Activated CD8-positive, alpha-beta T cell treated with anti-CD3 and anti-CD28 coated beads for 36 hours (primary cell): ENCODE measurements around the gene RALGPS2. TPM values are rescaled to one million over a fixed set of nuclear protein-coding genes. Genes with fewer than 3 reads are reported as not detected.

Source experiments
- ATAC-seq: fragments of 200-7000 bp; cut with Tn5 transposase; one replicate; pipeline ENCODE4 v1.10.0; 2021; ENCODE audit warnings: mild to moderate bottlenecking, moderate library complexity
- CTCF ChIA-PET: fragments of 350-600 bp; sonication (Branson Sonifier 250); formaldehyde crosslinking; loops from one replicate; lab custom pipeline; 2021; ENCODE audit warnings: antibody characterized with exemption; lab: Charles Lee
- POLR2A ChIA-PET: fragments of 350-600 bp; sonication (Branson Sonifier 250); formaldehyde crosslinking; loops from one replicate; lab custom pipeline; 2021; ENCODE audit warnings: antibody characterized with exemption; lab: Charles Lee
- DNase-seq: peaks from one replicate; pipeline ENCODE4 v3.0.0-alpha.2; 2020
- H3K27ac Mint-ChIP-seq: one replicate; pipeline ENCODE4 v1.8.0; 2021; ENCODE audit warnings: mild to moderate bottlenecking, mixed read lengths
- H3K27me3 Mint-ChIP-seq: one replicate; pipeline ENCODE4 v1.8.0; 2021; ENCODE audit warnings: mixed read lengths
- H3K36me3 Mint-ChIP-seq: one replicate; pipeline ENCODE4 v1.8.0; 2021; ENCODE audit warnings: low read depth, mixed read lengths
- H3K4me1 Mint-ChIP-seq: one replicate; pipeline ENCODE4 v1.8.0; 2021; ENCODE audit warnings: low read depth, mixed read lengths
- H3K4me3 Mint-ChIP-seq: one replicate; pipeline ENCODE4 v1.8.0; 2021; ENCODE audit warnings: mild to moderate bottlenecking, moderate library complexity, mixed read lengths
- H3K9me3 Mint-ChIP-seq: one replicate; pipeline ENCODE4 v1.8.0; 2021; ENCODE audit warnings: mixed read lengths
- CTCF ChIP-seq: fragments of 200-600 bp; IDR thresholded peaks from one replicate; pipeline ENCODE4 v1.8.0; 2022; ENCODE audit warnings: antibody characterized with exemption, mild to moderate bottlenecking
- intact Hi-C: fragments of 100-400 bp; cut with micrococcal nuclease; formaldehyde crosslinking; loops from one replicate; pipeline ENCODE4 v1.10.0; 2022
- total RNA-seq, 2 experiments: library from RNA; stranded (reverse); gene quantifications; one replicate each; pipeline ENCODE4 v1.2.3, GENCODE V29; 2021

RALGPS2 gene
- total RNA-seq, 2 experiments from 2014 or later, result 2.8 to 4.8 TPM

- H3K27ac Mint-ChIP-seq, result no peak overlapping the region
- no peak for TF ChIP-seq CTCF
- ATAC-seq (no peak), DNase-seq (no peak)
- no peak overlapping the region for H3K4me3 Mint-ChIP-seq
- H3K36me3 Mint-ChIP-seq, result peaks cover 6% of the 10 kb centered on the region
- intact Hi-C loops, result no loop called here
- no peaks in the 10 kb centered on the region for H3K27me3 Mint-ChIP-seq
- peaks cover 3% of the 10 kb centered on the region for H3K9me3 Mint-ChIP-seq
- POLR2A ChIA-PET, result no interaction called here
- CTCF ChIA-PET, result interaction anchor here (1.2 kb wide), 1 partner anchor 15 kb away, joined by 3 read pairs; no protein-coding TSS in a partner anchor
- H3K4me1 Mint-ChIP-seq, result no peaks in the 10 kb centered on the region
Observed at GRCh38 chr1:178802873-178803272, 77.8 kb downstream of the RALGPS2 start.

- Mint-ChIP-seq H3K36me3 (no peaks in the 10 kb centered on the region), H3K27ac (no peak overlapping the region), H3K27me3 (no peaks in the 10 kb centered on the region), H3K9me3 (peaks cover 1% of the 10 kb centered on the region), H3K4me1 (no peaks in the 10 kb centered on the region), H3K4me3 (no peak overlapping the region)
- ChIA-PET POLR2A (no interaction called here), CTCF (interaction anchor here (1.5 to 2.2 kb wide), 2 partner anchors 11 to 196 kb away, joined by 3 to 9 read pairs; no protein-coding TSS in a partner anchor)
- no peak for TF ChIP-seq CTCF
- intact Hi-C loops, result no loop called here
- DNase-seq (no peak), ATAC-seq (no peak)
Observed at GRCh38 chr1:178806665-178807300, 81.7 kb downstream of the RALGPS2 start.

GRCh38 chr1:178808529-178808928 is 83.5 kb downstream of the RALGPS2 start:
- TF ChIP-seq CTCF, result no peak
- intact Hi-C loops, result no loop called here
- CTCF ChIA-PET, result interaction anchor here (1.5 kb wide), 1 partner anchor 9 kb away, joined by 3 read pairs; no protein-coding TSS in a partner anchor
- no peaks in the 10 kb centered on the region for H3K36me3 Mint-ChIP-seq
- H3K4me1 Mint-ChIP-seq, result no peaks in the 10 kb centered on the region
- no peak overlapping the region for H3K4me3 Mint-ChIP-seq
- no peak for ATAC-seq
- no peak for DNase-seq
- H3K27ac Mint-ChIP-seq, result no peak overlapping the region
- H3K9me3 Mint-ChIP-seq, result peaks cover 1% of the 10 kb centered on the region
- POLR2A ChIA-PET, result interaction anchor here (0.6 kb wide), 1 partner anchor 255 kb away, joined by 3 read pairs; no protein-coding TSS in a partner anchor
- H3K27me3 Mint-ChIP-seq, result no peaks in the 10 kb centered on the region

- no peak for ATAC-seq
- intact Hi-C loops, result no loop called here
- H3K4me3 Mint-ChIP-seq, result no peak overlapping the region
Observed at GRCh38 chr1:178810585-178810984, 85.5 kb downstream of the RALGPS2 start.

More at GRCh38 chr1:178810585-178810984, 85.5 kb downstream of the RALGPS2 start:
- peaks cover 4% of the 10 kb centered on the region for H3K36me3 Mint-ChIP-seq
- no peaks in the 10 kb centered on the region for H3K9me3 Mint-ChIP-seq
- DNase-seq, result no peak
- TF ChIP-seq CTCF, result no peak
- no peaks in the 10 kb centered on the region for H3K27me3 Mint-ChIP-seq
- no peak overlapping the region for H3K27ac Mint-ChIP-seq
- ChIA-PET POLR2A (interaction anchor here (0.6 kb wide), 1 partner anchor 46 kb away, joined by 3 read pairs; no protein-coding TSS in a partner anchor), CTCF (interaction anchor here (4.0 kb wide), 1 partner anchor 192 kb away, joined by 23 read pairs; no protein-coding TSS in a partner anchor)
- no peaks in the 10 kb centered on the region for H3K4me1 Mint-ChIP-seq
